ENCODE results near the gene NFYC. TPM values are rescaled to one million over a fixed set of nuclear protein-coding genes. Genes with fewer than 3 reads are reported as not detected.

The NFYC gene
- total RNA-seq, 1 experiment from 2014 or later, result 65.5 TPM

- peaks cover 76% of the 10 kb centered on the region for H3K27me3 Mint-ChIP-seq (ENCODE audit: unreplicated experiment)
Measured at GRCh38 chr1:40786995-40787705, 95.6 kb downstream of the NFYC start.

DNA sequence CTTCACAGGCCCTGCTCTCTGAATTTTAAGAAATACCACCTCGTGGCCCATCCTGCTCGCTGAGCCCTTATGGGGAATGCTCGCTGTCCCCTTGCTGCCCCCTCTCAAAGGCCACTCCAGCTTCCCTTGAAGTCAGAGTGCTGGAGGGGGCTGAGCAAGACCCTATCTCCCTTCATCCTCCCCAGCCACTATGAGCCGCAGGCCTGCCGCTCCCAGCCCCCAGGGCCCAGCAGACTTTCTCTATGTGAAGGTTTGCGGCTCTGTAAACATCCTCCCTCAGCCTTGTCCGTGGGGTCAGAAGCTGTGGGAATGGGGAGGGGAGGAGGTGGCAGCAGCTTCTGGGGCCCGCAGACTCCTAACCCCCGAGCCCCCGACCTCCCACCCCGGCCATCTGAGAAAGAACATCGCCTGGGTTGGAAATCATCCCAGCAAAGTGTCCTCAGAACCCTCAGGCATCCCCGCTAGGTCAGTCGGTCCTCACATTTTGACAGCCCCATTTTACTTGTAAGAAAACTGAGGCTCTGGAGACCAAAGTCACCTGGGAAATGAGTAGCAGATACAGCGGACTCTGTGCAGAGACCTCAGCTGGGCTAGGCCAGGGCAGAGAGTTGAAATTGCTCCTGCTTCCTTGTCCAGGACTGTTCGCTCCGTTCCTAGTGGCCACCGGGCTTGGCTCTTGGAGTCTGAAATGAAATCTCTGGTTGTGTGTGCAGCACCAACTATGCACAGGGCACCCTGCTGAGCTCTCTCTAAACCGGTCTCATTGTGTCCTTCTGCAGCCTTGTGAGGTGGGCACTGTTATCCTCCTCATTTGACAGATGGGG lies 96.4 kb downstream of the NFYC start:
- no peaks in the 10 kb centered on the region for H3K9me3 Mint-ChIP-seq (ENCODE audit: low read depth, unreplicated experiment)
- DNase-seq, result no peak
- peaks cover 71% of the 10 kb centered on the region for H3K27me3 Mint-ChIP-seq (ENCODE audit: unreplicated experiment)
- H3K27ac Mint-ChIP-seq (ENCODE audit: unreplicated experiment), result no peak overlapping the region
- intact Hi-C loops (cut with micrococcal nuclease; ENCODE audit: unreplicated experiment), result no loop called here
- H3K4me3 Mint-ChIP-seq (ENCODE audit: low read depth, unreplicated experiment), result no peak overlapping the region
- peaks cover 5% of the 10 kb centered on the region for H3K4me1 Mint-ChIP-seq (ENCODE audit: low read depth, unreplicated experiment)
- no peak for TF ChIP-seq CTCF (IDR thresholded peaks at IDR 0.05; ENCODE audit: unreplicated experiment)
- CTCF ChIA-PET, result interaction anchor here (0.6 kb wide), 1 partner anchor 327 kb away, joined by 7 read pairs; no protein-coding TSS in a partner anchor
- BruUV-seq (replicated peaks), result no TSS peak
- H3K36me3 Mint-ChIP-seq (ENCODE audit: insufficient read depth, unreplicated experiment), result peaks cover 17% of the 10 kb centered on the region

More at GRCh38 chr1:40786995-40787705, 95.6 kb downstream of the NFYC start:
- BruUV-seq (replicated peaks), result no TSS peak
- H3K9me3 Mint-ChIP-seq (ENCODE audit: low read depth, unreplicated experiment), result no peaks in the 10 kb centered on the region
- H3K4me1 Mint-ChIP-seq (ENCODE audit: low read depth, unreplicated experiment), result peaks cover 13% of the 10 kb centered on the region
- H3K27ac Mint-ChIP-seq (ENCODE audit: unreplicated experiment), result no peak overlapping the region
- no peak overlapping the region for H3K4me3 Mint-ChIP-seq (ENCODE audit: low read depth, unreplicated experiment)
- no peak for TF ChIP-seq CTCF (IDR thresholded peaks at IDR 0.05; ENCODE audit: unreplicated experiment)
- DNase-seq, result no peak
- CTCF ChIA-PET, result no interaction called here
- H3K36me3 Mint-ChIP-seq (ENCODE audit: insufficient read depth, unreplicated experiment), result peaks cover 20% of the 10 kb centered on the region
- intact Hi-C loops (cut with micrococcal nuclease; ENCODE audit: unreplicated experiment), result no loop called here

DNA sequence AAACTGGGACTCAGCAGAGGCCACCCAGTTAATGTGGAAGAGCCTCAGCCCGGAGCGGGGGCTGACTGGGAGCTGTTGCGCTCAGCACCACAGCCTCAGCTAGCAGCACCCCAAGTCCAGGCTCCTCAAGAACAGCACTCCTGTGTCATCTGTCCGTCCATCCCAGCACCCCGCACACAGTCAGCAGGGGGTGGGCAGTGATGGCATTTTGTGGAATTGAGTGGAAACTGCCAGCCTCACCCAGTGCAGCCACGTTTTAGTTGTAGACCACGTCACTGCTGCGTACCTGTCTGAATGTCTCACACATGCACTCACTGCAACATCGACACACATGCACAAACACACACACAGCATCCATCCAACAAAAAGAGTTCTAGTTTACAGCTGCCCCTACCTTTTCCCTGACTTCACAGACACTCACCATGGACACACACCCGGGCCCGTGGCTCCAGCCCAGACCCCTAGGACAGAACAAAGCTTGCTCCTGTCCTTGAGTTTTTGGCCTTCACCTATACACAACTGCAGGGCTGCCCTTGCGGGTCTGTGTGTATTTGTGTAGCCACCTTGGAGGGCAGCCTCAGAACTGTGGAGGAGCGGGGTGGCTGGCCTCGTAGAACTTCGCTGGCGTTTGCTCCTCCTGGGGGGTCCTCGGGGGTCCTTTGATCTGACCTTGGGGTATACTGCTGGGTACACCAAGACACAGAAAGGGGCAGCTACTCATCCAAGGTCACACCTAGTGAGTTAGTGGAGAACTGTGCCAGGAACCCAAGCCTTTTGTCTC lies 97.2 kb downstream of the NFYC start:
- Mint-ChIP-seq H3K27me3 (ENCODE audit: unreplicated experiment) (peaks cover 71% of the 10 kb centered on the region), H3K4me3 (ENCODE audit: low read depth, unreplicated experiment) (no peak overlapping the region), H3K27ac (ENCODE audit: unreplicated experiment) (no peak overlapping the region), H3K4me1 (ENCODE audit: low read depth, unreplicated experiment) (no peaks in the 10 kb centered on the region), H3K9me3 (ENCODE audit: low read depth, unreplicated experiment) (no peaks in the 10 kb centered on the region), H3K36me3 (ENCODE audit: insufficient read depth, unreplicated experiment) (peaks cover 10% of the 10 kb centered on the region)
- DNase-seq, result no peak
- intact Hi-C loops (cut with micrococcal nuclease; ENCODE audit: unreplicated experiment), result no loop called here
- CTCF ChIA-PET, result interaction anchor here (0.6 kb wide), 1 partner anchor 328 kb away, joined by 7 read pairs; no protein-coding TSS in a partner anchor
- no peak for TF ChIP-seq CTCF (IDR thresholded peaks at IDR 0.05; ENCODE audit: unreplicated experiment)
- no TSS peak for BruUV-seq (replicated peaks)

DNA sequence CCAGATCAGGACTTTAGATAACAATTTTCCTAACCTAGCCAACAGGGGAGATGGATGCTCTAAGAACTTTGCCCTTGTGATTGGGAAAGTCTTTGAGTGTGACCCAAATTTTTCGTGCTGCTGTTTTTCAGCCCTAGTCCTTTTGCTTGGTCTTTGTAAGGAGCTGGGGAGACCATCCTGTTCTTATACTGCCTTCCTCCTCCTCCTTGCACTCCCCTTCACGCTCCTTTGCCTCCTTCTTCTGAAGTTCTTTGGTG lies 97.8 kb downstream of the NFYC start:
- CTCF ChIA-PET, result no interaction called here
- Mint-ChIP-seq H3K9me3 (ENCODE audit: low read depth, unreplicated experiment) (no peaks in the 10 kb centered on the region), H3K4me1 (ENCODE audit: low read depth, unreplicated experiment) (no peaks in the 10 kb centered on the region), H3K27me3 (ENCODE audit: unreplicated experiment) (peaks cover 71% of the 10 kb centered on the region), H3K4me3 (ENCODE audit: low read depth, unreplicated experiment) (no peak overlapping the region), H3K27ac (ENCODE audit: unreplicated experiment) (no peak overlapping the region), H3K36me3 (ENCODE audit: insufficient read depth, unreplicated experiment) (peaks cover 8% of the 10 kb centered on the region)
- no peak for TF ChIP-seq CTCF (IDR thresholded peaks at IDR 0.05; ENCODE audit: unreplicated experiment)
- no peak for DNase-seq
- intact Hi-C loops (cut with micrococcal nuclease; ENCODE audit: unreplicated experiment), result no loop called here
- BruUV-seq (replicated peaks), result no TSS peak

Measured in Calu3 (cell line).